AG04449 (cell line): Measurements from ENCODE around the gene TMCO4.

ENCODE experiments used
- CTCF ChIA-PET: fragments of 350-600 bp; formaldehyde crosslinking; extraction: SDS; loops from one replicate; lab custom pipeline; 2021; ENCODE audit warnings: antibody characterized with exemption; lab: Yijun Ruan, JAX
- POLR2A ChIA-PET: fragments of 400-600, 350-600 bp; formaldehyde crosslinking; extraction: SDS; loops from one replicate; lab custom pipeline; 2020; ENCODE audit warnings: antibody characterized with exemption, inconsistent platforms; lab: Yijun Ruan, JAX
- DNase-seq: peaks from one replicate; pipeline ENCODE4 v3.0.0-alpha.2; 2010; ENCODE audit warnings: low read depth, low spot score
- H3K4me3 ChIP-seq: 2 replicates; pipeline ENCODE4 v1.5.1; 2011; ENCODE audit warnings: low read depth, mild to moderate bottlenecking, control low read depth, low read length
- TF ChIP-seq, protein P1 (sequence below): IDR thresholded peaks from one replicate; pipeline ENCODE4 v1.5.1; 2011; ENCODE audit warnings: mild to moderate bottlenecking, moderate library complexity, low read length, control low read depth, inconsistent platforms; ENCODE audit not compliant: insufficient read depth; ENCODE audit errors: missing control alignments

TMCO4 gene

DNA sequence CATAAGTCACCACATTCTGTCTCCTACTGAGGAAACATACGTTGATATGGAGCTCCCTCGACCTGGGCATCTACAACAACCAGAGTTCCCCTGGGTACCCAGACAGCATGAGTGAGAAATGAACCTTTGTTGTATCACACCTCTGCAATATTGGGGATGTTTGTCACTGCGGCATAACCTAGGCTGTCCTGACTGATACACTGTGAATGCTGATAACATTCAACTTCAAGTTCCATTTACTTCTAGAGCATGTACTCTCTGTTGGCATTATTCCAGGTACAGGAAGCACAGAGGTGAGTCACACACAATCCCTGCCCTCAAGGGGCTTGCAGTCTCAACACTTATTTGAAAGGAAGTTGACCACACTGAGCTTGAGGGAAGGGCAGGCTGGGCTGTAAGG, 69.5 kb downstream of the TMCO4 start:
- TF ChIP-seq, protein P1, sequence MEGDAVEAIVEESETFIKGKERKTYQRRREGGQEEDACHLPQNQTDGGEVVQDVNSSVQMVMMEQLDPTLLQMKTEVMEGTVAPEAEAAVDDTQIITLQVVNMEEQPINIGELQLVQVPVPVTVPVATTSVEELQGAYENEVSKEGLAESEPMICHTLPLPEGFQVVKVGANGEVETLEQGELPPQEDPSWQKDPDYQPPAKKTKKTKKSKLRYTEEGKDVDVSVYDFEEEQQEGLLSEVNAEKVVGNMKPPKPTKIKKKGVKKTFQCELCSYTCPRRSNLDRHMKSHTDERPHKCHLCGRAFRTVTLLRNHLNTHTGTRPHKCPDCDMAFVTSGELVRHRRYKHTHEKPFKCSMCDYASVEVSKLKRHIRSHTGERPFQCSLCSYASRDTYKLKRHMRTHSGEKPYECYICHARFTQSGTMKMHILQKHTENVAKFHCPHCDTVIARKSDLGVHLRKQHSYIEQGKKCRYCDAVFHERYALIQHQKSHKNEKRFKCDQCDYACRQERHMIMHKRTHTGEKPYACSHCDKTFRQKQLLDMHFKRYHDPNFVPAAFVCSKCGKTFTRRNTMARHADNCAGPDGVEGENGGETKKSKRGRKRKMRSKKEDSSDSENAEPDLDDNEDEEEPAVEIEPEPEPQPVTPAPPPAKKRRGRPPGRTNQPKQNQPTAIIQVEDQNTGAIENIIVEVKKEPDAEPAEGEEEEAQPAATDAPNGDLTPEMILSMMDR = no peak
- POLR2A ChIA-PET = no interaction called here
- no peak overlapping the region for H3K4me3 ChIP-seq
- no peak for DNase-seq
- CTCF ChIA-PET = interaction anchor here (1.2 to 13.3 kb wide), 5 partner anchors 8 to 81 kb away, joined by 3 to 116 read pairs (median 4); no protein-coding TSS in a partner anchor

DNA sequence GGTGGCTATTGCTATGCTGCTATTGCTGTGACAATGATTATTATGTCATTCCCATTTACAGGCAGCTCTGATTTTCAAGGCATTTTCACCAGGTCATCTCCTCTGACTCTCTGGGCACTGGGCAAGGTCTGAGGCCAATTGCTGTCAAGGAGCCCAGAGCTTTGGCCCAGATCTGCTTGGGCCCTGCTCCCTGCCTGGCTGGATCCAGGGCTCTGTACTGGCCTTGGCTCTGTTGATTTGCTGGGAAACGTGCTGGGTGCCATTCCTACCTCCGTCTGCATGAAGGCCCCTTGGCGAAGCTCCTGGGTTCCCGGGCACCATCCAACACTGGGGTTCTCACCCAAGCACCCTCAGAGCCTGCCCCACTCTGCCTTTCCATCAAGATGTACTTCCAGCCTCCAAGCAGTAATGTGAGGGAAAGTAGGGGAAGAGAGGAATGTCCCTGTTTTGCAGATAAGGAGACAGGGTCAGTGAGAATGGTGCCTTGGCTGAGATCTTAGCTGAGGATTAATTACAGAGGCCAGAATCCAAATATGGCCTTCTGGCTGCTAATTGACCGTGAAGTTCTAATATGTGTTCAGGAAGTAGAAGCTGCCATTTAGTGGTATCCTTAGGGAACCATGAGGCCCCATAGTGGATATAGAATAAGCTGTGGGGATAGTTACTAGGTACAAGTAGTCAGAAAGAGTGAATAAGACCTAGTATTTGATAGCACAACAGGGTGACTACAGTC, 71.1 kb downstream of the TMCO4 start:
- ChIA-PET POLR2A (no interaction called here), CTCF (interaction anchor here (0.9 to 13.3 kb wide), 12 partner anchors 9 to 153 kb away, joined by 3 to 116 read pairs (median 4); partner anchors contain the start of gene OTUD3)
- TF ChIP-seq, protein P1 = no peak
- H3K4me3 ChIP-seq = no peak overlapping the region
- no peak for DNase-seq

DNA sequence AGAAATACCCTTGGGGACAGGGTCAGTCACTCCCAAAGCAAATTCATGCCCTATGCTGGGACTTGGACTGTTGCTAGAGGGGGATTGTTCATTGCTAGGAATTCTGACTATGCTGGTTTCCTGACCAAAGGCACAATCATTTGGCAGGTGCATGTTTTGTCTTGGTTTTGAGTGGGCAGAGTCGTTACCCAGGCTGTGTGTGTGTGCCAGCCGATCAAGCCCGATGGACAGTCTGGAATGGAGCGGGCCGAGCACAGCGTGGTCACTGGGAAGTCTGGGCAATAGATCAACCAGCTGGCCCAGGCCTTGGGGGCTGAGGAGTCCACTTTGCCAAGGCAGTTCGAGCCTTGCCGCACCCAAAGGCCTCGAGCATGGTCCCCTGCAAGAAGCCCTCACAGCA, 74.1 kb downstream of the TMCO4 start:
- no peak overlapping the region for H3K4me3 ChIP-seq
- ChIA-PET CTCF (interaction anchor here (13.3 kb wide), 1 partner anchor 10 kb away, joined by 116 read pairs; no protein-coding TSS in a partner anchor), POLR2A (no interaction called here)
- TF ChIP-seq, protein P1 = no peak
- no peak for DNase-seq

DNA sequence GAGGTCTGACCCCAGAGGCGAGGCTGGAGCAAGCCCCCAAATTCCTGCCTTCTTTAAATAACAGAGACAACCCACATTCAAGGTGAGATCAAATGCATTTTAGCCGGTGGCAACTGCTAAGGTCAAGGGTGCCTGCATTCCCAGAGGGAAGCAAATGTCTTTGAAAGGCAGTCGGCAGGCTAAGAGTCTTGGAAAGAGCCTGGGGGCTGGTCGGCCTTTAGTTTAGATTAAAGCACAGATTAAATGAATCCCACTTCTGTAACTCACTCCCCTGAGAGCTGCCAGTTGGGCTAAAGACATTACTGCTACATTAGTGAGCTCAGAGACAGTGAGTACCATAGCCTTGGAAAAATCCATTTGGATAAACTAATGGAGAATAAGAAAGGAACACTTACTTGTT, 75.8 kb downstream of the TMCO4 start:
- CTCF ChIA-PET = interaction anchor here (0.9 to 13.3 kb wide), 4 partner anchors 8 to 62 kb away, joined by 3 to 116 read pairs (median 4); no protein-coding TSS in a partner anchor
- POLR2A ChIA-PET = no interaction called here
- H3K4me3 ChIP-seq = no peak overlapping the region
- TF ChIP-seq, protein P1 = no peak
- DNase-seq = no peak

DNA sequence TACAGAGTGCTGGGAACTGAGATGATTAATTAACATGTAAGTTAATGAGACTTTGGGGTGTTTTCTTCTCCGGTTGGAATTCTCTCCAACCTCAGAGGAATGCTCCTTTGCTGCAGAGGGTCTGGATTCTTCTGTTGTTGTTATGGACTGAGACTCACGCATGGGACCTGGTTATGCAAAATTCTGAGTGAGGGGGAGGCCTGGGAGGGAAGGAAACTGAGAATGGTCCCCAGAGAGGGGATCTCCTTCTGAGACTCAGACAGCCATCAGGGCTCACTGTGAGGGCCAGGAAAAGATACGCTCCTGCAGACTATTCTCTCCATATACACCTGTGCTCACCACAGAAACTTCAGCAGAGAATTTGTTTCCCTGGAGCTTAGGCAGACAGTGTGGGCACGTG, 78.7 kb downstream of the TMCO4 start:
- TF ChIP-seq, protein P1 = no peak
- CTCF ChIA-PET = interaction anchor here (1.3 to 3.3 kb wide), 2 partner anchors 17 kb away, joined by 6 to 24 read pairs; no protein-coding TSS in a partner anchor
- no peak overlapping the region for H3K4me3 ChIP-seq
- DNase-seq = no peak
- POLR2A ChIA-PET = no interaction called here

DNA sequence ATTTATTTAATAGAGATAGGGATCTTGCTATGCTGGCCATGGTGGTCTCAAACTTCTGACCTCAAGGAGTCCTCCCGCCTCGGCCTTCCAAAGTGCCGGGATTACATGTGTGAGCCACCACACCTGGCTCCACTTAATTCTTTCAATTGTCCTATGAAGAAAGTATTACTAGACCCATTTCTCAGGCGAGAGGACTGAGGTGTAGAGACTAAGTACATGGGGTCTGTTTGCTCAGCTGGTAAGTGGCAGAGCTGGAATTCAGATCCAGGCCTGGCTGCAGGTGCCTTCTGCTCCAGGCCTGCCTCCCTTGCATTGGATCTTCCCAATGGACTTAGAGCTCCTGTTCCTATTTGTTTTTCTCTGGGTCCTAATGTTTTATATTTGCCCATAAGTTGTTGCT, 79.5 kb downstream of the TMCO4 start:
- DNase-seq = no peak
- TF ChIP-seq, protein P1 = no peak
- ChIA-PET CTCF (interaction anchor here (1.8 to 3.3 kb wide), 3 partner anchors 8 to 58 kb away, joined by 6 to 24 read pairs (median 12); no protein-coding TSS in a partner anchor), POLR2A (no interaction called here)
- no peak overlapping the region for H3K4me3 ChIP-seq
